K562 (cell line): ENCODE measurements around the gene HYAL1.

Source experiments
- BCLAF1 ChIP-seq, 2 experiments: fragments of 450-650 bp in 1 of 2; IDR thresholded peaks; 2 replicates each; pipeline ENCODE4 v1.6.1; 2011 to 2017; ENCODE audit warnings: low read depth in 2 of 2, antibody characterized with exemption in 1 of 2, borderline replicate concordance in 1 of 2, low read length in 1 of 2, mild to moderate bottlenecking in 1 of 2, mixed read lengths in 1 of 2; ENCODE audit not compliant: control insufficient read depth in 1 of 2
- EP300 ChIP-seq: IDR thresholded peaks from 2 replicates; pipeline ENCODE4 v1.6.1; 2012; ENCODE audit warnings: low read length, improper control_type of control experiment
- KAT7 ChIP-seq: sonication (generic); formaldehyde crosslinking; IDR thresholded peaks from 2 replicates; pipeline ENCODE4 v1.8.0; 2022; ENCODE audit warnings: missing genetic modification reagents, mild to moderate bottlenecking, borderline replicate concordance
- NUFIP1 ChIP-seq: fragments of 450-650 bp; IDR thresholded peaks from 2 replicates; pipeline ENCODE4 v1.6.1; 2018; ENCODE audit not compliant: partially characterized antibody
- SMARCE1 ChIP-seq: fragments of 450-650 bp; IDR thresholded peaks from 2 replicates; pipeline ENCODE4 v1.7.1; 2016; ENCODE audit warnings: mild to moderate bottlenecking

- TF ChIP-seq SMARCE1 (no peak), EP300 (no peak), NUFIP1 (no peak), KAT7 (no peak), BCLAF1 (IDR thresholded peaks at IDR 0.05; ENCODE audit: borderline replicate concordance in 1 of 2, control insufficient read depth in 1 of 2, low read depth in 2 of 2, low read length in 1 of 2) (no peak)
Measured at GRCh38 chr3:50269460-50269859, 33.9 kb downstream of the HYAL1 start.
